ENCODE measurements around the gene C2orf72. TPM values are rescaled to one million over a fixed set of nuclear protein-coding genes. Genes with fewer than 3 reads are reported as not detected.

C2orf72 gene
- total and polyA plus RNA-seq, 4 donors, result 0.28 to 1.3 (median 0.56) TPM

GRCh38 chr2:231030725-231031124 lies 6.6 kb upstream of the C2orf72 start:
- 77% methylated on average over 3 of the region's 3 CpGs for WGBS, 2 donors
- Histone ChIP-seq H3K36me3 (ENCODE audit: control insufficient read depth in 4 of 4, insufficient read depth in 4 of 4, low read length in 4 of 4) (no peaks in the 10 kb centered on the region), H3K9ac (ENCODE audit: insufficient read depth in 1 of 2, low read length in 2 of 2) (no peak overlapping the region), H3K9me3 (ENCODE audit: control insufficient read depth in 4 of 4, insufficient read depth in 3 of 4, low read length in 3 of 4) (peaks cover 0 to 3% (median 0%) of the 10 kb centered on the region in 4 donors), H3K27ac (ENCODE audit: low read depth in 1 of 2, low read length in 1 of 2) (no peak overlapping the region), H3K27me3 (ENCODE audit: control insufficient read depth in 3 of 3, insufficient read depth in 3 of 3, low read length in 2 of 3) (peaks cover 0 to 9% (median 0%) of the 10 kb centered on the region in 3 donors), H3K4me1 (ENCODE audit: control insufficient read depth in 5 of 5, insufficient read depth in 5 of 5, low read length in 5 of 5) (no peaks in the 10 kb centered on the region), H3K4me3 (no peak overlapping the region)
- no peak for TF ChIP-seq CTCF (IDR thresholded peaks at IDR 0.05; ENCODE audit: control extremely low read depth, extremely low read depth)
- ATAC-seq (ENCODE audit: insufficient read depth, low FRiP score) (no peak), DNase-seq (no peak)

DNA sequence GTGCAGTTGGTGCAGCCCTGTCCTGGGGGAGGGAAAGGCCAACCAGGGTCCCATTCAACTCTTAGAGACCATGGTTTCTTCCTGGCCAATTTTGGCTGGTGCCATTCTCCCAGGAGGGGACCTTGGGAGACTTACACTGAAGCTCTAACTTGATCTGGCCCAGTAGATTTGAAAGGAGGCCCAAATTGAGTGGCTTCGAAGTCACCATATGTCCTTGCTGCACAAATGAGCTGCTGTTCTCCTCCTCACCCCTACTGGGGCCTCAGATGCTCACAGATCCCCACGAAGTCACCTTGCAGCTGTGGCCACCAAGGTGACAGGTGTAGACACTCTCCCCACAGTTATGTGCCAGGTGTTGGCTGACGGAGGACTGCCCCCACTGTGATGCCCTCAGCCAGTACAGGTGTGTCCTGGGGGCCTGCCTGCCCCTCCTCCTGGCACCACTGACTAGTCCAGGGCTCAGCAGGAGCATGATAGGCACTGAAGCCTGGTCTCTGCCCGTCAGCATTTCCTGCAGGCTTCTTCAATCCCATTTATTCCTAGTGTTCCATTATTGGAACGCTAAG lies 4.7 kb upstream of the C2orf72 start:
- peaks cover 0 to 22% (median 12%) of the 10 kb centered on the region in 3 donors for H3K27me3 ChIP-seq (ENCODE audit: control insufficient read depth in 3 of 3, insufficient read depth in 3 of 3, low read length in 2 of 3)
- 75 to 88% methylated on average over 5 of the region's 5 CpGs for WGBS, 2 donors
- no peak overlapping the region for H3K9ac ChIP-seq (ENCODE audit: insufficient read depth in 1 of 2, low read length in 2 of 2)
- ATAC-seq (ENCODE audit: insufficient read depth, low FRiP score) (no peak), DNase-seq (no peak)
- H3K27ac ChIP-seq (ENCODE audit: low read depth in 1 of 2, low read length in 1 of 2), result no peak overlapping the region
- peaks cover 0 to 6% (median 0%) of the 10 kb centered on the region in 5 donors for H3K4me1 ChIP-seq (ENCODE audit: control insufficient read depth in 5 of 5, insufficient read depth in 5 of 5, low read length in 5 of 5)
- H3K9me3 ChIP-seq (ENCODE audit: control insufficient read depth in 4 of 4, insufficient read depth in 3 of 4, low read length in 3 of 4), result peaks cover 0 to 6% (median 0%) of the 10 kb centered on the region in 4 donors
- H3K4me3 ChIP-seq, result no peak overlapping the region
- no peaks in the 10 kb centered on the region for H3K36me3 ChIP-seq (ENCODE audit: control insufficient read depth in 4 of 4, insufficient read depth in 4 of 4, low read length in 4 of 4)
- TF ChIP-seq CTCF (IDR thresholded peaks at IDR 0.05; ENCODE audit: control extremely low read depth, extremely low read depth), result no peak

DNA sequence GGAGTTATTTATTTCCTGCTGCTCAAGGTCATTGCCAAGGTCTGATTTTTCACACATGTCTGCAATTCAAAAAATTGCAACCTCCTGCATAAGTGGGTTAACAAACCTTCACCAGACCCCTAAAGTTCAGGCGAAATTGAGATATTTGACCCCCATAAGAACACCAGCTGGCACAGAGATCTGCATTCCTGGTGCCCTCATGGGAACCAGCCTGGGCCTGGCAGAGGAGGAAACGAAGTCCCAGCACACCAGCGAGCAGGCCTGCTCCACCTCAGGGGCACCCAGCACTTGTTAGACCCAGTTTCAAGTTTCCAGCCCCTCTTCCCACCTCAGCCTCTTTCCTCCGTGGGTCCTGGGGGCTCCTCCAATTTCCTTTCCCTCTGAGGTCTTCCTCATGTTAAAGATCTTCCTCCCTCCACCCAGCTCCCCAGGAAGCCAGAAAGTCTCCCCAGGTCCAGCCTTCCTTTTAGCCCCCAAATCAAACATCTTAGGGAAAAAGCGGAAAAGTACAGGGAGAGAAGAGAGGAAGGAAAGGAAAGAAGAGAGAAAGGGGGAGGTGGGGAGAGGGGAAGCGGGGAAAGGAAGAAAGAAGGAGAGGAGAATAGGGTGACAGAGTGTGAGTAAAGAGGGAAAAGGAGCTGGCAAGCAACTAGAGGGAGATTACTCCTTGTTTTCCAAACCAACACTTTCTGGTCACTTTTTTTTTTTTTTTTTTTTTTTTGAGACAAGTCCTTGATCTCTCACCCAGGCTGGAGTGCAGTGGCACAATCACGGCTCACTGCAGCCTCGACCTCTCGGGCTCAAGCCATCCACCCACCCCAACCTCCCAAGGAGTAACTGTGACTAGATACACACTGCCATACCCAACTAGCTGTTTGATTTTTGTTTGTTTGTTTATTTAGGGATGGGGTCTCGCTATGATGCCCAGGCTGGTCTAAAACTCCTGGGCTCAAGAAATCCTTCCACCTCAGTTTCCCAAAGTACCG lies 3.9 kb upstream of the C2orf72 start:
- Histone ChIP-seq H3K9ac (ENCODE audit: insufficient read depth in 1 of 2, low read length in 2 of 2) (no peak overlapping the region), H3K27me3 (ENCODE audit: control insufficient read depth in 3 of 3, insufficient read depth in 3 of 3, low read length in 2 of 3) (peaks cover 0 to 26% (median 15%) of the 10 kb centered on the region in 3 donors), H3K4me3 (no peak overlapping the region), H3K4me1 (ENCODE audit: control insufficient read depth in 5 of 5, insufficient read depth in 5 of 5, low read length in 5 of 5) (peaks cover 0 to 10% (median 0%) of the 10 kb centered on the region in 5 donors), H3K36me3 (ENCODE audit: control insufficient read depth in 4 of 4, insufficient read depth in 4 of 4, low read length in 4 of 4) (no peaks in the 10 kb centered on the region), H3K27ac (ENCODE audit: low read depth in 1 of 2, low read length in 1 of 2) (no peak overlapping the region), H3K9me3 (ENCODE audit: control insufficient read depth in 4 of 4, insufficient read depth in 3 of 4, low read length in 3 of 4) (peaks cover 0 to 6% (median 0%) of the 10 kb centered on the region in 4 donors)
- TF ChIP-seq CTCF (IDR thresholded peaks at IDR 0.05; ENCODE audit: control extremely low read depth, extremely low read depth), result no peak
- DNase-seq (no peak), ATAC-seq (ENCODE audit: insufficient read depth, low FRiP score) (no peak)
- 70 to 84% methylated on average over 11 of the region's 11 CpGs for WGBS, 2 donors

Measured in lung (tissue), 12 donors.